HG03342 (cell line): ENCODE measurements around the gene FRS2.

Experiments
- ATAC-seq: cut with Tn5 transposase; IDR thresholded peaks from one replicate; pipeline ENCODE4 v1.9.1; 2021; ENCODE audit warnings: mild to moderate bottlenecking, moderate library complexity; ENCODE audit not compliant: unreplicated experiment

The FRS2 gene

GRCh38 chr12:69620921-69621320 lies 150.7 kb downstream of the FRS2 start:
- ATAC-seq, result no peak

- ATAC-seq, result no peak
Observed at GRCh38 chr12:69621551-69621950, 151.4 kb downstream of the FRS2 start.

DNA sequence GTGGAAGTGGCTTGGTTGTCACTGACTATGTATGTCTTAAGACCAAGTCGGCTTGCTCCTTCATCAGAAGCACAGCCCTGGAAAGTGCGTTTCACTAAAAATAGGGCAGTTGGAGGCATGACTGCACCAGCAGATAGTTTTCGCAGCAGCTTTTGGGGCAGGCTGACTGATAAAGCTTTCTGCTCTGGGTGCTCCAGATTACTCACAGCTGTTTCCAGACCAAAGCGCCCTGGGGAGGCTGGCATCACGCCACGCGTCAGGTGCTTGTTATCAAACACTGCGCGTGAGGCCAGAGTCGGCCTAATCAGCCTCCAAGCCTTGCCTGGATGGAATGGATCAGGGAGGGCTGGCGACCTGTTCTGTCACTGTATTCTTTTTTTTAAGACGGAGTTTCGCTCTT lies 153.8 kb downstream of the FRS2 start:
- ATAC-seq, result no peak

DNA sequence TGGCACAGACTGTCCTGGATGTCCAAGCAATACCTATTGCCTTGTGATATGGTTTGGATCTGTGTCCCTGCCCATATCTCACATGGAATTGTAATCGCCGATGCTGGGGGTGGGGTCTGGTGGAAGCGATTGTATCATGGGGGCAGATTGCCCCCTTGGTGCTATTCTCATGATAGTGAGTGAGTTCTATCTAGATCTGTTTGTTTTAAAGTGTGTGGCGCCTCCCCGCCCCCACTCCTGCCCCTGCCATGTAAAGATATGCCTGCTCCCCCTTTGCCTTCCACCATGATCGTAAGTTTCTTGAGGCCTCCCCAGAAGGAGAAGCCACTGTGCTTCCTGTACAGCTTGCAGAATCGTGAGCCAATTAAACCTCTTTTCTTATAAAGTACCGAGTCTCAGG lies 157.3 kb downstream of the FRS2 start:
- no peak for ATAC-seq
